Stimulated activated CD8-positive, alpha-beta memory T cell treated with anti-CD3 and anti-CD28 coated beads, Interleukin-12 subunit alpha, Interleukin-12 subunit beta, amount 100 ng/mL, for 4 hours (primary cell): ENCODE data around the gene ADORA2A.

Source experiments
- DNase-seq: peaks from one replicate; pipeline ENCODE4 v3.0.0-alpha.2; 2020; ENCODE audit warnings: low read depth

Gene ADORA2A

GRCh38 chr22:24433001-24433827, 5.8 kb downstream of the ADORA2A start:
- no peak for DNase-seq

- peak; percentile 40 for DNase-seq
These were observed 6.5 kb downstream of the ADORA2A start for GRCh38 chr22:24433828-24434470.

- peak; percentile 64 for DNase-seq
These were observed 7.3 kb downstream of the ADORA2A start for GRCh38 chr22:24434471-24435322.

GRCh38 chr22:24435323-24435645, 7.9 kb downstream of the ADORA2A start:
- no peak for DNase-seq

- DNase-seq = no peak
These were observed 8.5 kb downstream of the ADORA2A start for GRCh38 chr22:24435861-24436371.

- DNase-seq = no peak
These were observed 9.2 kb downstream of the ADORA2A start for GRCh38 chr22:24436553-24436952.

- no peak for DNase-seq
These were observed 9.7 kb downstream of the ADORA2A start for GRCh38 chr22:24437091-24437490.

- DNase-seq = no peak
These were observed 10.4 kb downstream of the ADORA2A start for GRCh38 chr22:24437741-24438328.

- no peak for DNase-seq
These were observed 12.9 kb downstream of the ADORA2A start for GRCh38 chr22:24440270-24440717.

GRCh38 chr22:24440718-24441405, 13.5 kb downstream of the ADORA2A start:
- no peak for DNase-seq

- no peak for DNase-seq
These were observed 14.3 kb downstream of the ADORA2A start for GRCh38 chr22:24441406-24442351.

GRCh38 chr22:24442352-24442744, 14.9 kb downstream of the ADORA2A start:
- no peak for DNase-seq

- DNase-seq = no peak
These were observed 16.3 kb downstream of the ADORA2A start for GRCh38 chr22:24443668-24444067.

GRCh38 chr22:24444251-24444650, 16.9 kb downstream of the ADORA2A start:
- DNase-seq = no peak

- DNase-seq = no peak
These were observed 17.5 kb downstream of the ADORA2A start for GRCh38 chr22:24444729-24445466.

- DNase-seq = no peak
These were observed 18.3 kb downstream of the ADORA2A start for GRCh38 chr22:24445481-24446259.

GRCh38 chr22:24446260-24446611, 18.8 kb downstream of the ADORA2A start:
- DNase-seq = no peak

- DNase-seq = no peak
These were observed 23.2 kb downstream of the ADORA2A start for GRCh38 chr22:24450610-24451009.

- no peak for DNase-seq
These were observed 23.8 kb downstream of the ADORA2A start for GRCh38 chr22:24451162-24451561.
